Upper lobe of right lung (tissue), 1 donor: ENCODE data around the gene LRRC25. TPM values are rescaled to one million over a fixed set of nuclear protein-coding genes. Genes with fewer than 3 reads are reported as not detected.
A peak's percentile ranks its signal among the peaks of the same experiment; 100 is the strongest.

ENCODE experiments used
- ATAC-seq: fragments of 200-7000 bp; cut with Tn5 transposase; one replicate; pipeline ENCODE4 v1.9.1; 2020; ENCODE audit warnings: mild to moderate bottlenecking, moderate library complexity
- DNase-seq: peaks from one replicate; pipeline ENCODE4 v3.0.0-alpha.2; 2020
- H3K27ac ChIP-seq: fragments of 200-600 bp; one replicate; pipeline ENCODE4 v1.8.0; 2022
- H3K27me3 ChIP-seq: fragments of 200-600 bp; one replicate; pipeline ENCODE4 v1.8.0; 2022; ENCODE audit warnings: mild to moderate bottlenecking
- H3K36me3 ChIP-seq: fragments of 200-600 bp; one replicate; pipeline ENCODE4 v1.8.0; 2022
- H3K4me1 ChIP-seq: fragments of 200-600 bp; one replicate; pipeline ENCODE4 v1.8.0; 2022
- H3K4me3 ChIP-seq: fragments of 200-600 bp; one replicate; pipeline ENCODE4 v1.8.0; 2022; ENCODE audit warnings: mild to moderate bottlenecking
- H3K9me3 ChIP-seq: fragments of 200-600 bp; one replicate; pipeline ENCODE4 v1.8.0; 2022
- CTCF ChIP-seq: fragments of 200-600 bp; IDR thresholded peaks from one replicate; pipeline ENCODE4 v1.8.0; 2022; ENCODE audit warnings: antibody characterized with exemption
- intact Hi-C: fragments of 100-400 bp; cut with DNase I; formaldehyde crosslinking; loops from one replicate; pipeline ENCODE4 v1.11.0; 2022
- total RNA-seq: library from RNA; stranded (reverse); fragmentation: NEBNext Ultra II Directional; extraction: Animal tissue kit (Norgen Biotek cat#: 25700); gene quantifications from one replicate; pipeline ENCODE4 v1.2.1, GENCODE V29; 2021
- donor health status: DM: no; HTN: yes; CAD: no; lungs with severe emphysema.

Gene LRRC25
- total RNA-seq, 1 donor from 2014 or later = 22.7 TPM

- no peaks in the 10 kb centered on the region for H3K9me3 ChIP-seq
- ATAC-seq = no peak
- H3K27me3 ChIP-seq = no peaks in the 10 kb centered on the region
- peak overlapping the region; percentile 72 for H3K4me3 ChIP-seq
- peaks cover 61% of the 10 kb centered on the region for H3K4me1 ChIP-seq
- intact Hi-C loops = no loop called here
- peak; percentile 83 for DNase-seq
- TF ChIP-seq CTCF = no peak
- peak overlapping the region; percentile 92 for H3K27ac ChIP-seq
- H3K36me3 ChIP-seq = no peaks in the 10 kb centered on the region
Observed at GRCh38 chr19:18418029-18418482, 20.6 kb upstream of the LRRC25 start.

GRCh38 chr19:18417250-18418028 is 20.0 kb upstream of the LRRC25 start:
- Histone ChIP-seq H3K36me3 (no peaks in the 10 kb centered on the region), H3K4me1 (peaks cover 61% of the 10 kb centered on the region), H3K27ac (peak overlapping the region; percentile 92), H3K9me3 (no peaks in the 10 kb centered on the region), H3K27me3 (no peaks in the 10 kb centered on the region), H3K4me3 (peak overlapping the region; percentile 72)
- DNase-seq (peak; percentile 89), ATAC-seq (peak; percentile 54)
- no peak for TF ChIP-seq CTCF
- intact Hi-C loops = no loop called here

- H3K4me3 ChIP-seq = peak overlapping the region; percentile 72
- ATAC-seq (peak; percentile 57), DNase-seq (peak; percentile 91)
- no peak for TF ChIP-seq CTCF
- H3K4me1 ChIP-seq = peaks cover 61% of the 10 kb centered on the region
- H3K27me3 ChIP-seq = no peaks in the 10 kb centered on the region
- H3K36me3 ChIP-seq = no peaks in the 10 kb centered on the region
- H3K9me3 ChIP-seq = no peaks in the 10 kb centered on the region
- intact Hi-C loops = no loop called here
- H3K27ac ChIP-seq = peak overlapping the region; percentile 92
Observed at GRCh38 chr19:18416778-18417249, 19.4 kb upstream of the LRRC25 start.

GRCh38 chr19:18415178-18415867 is 17.9 kb upstream of the LRRC25 start:
- intact Hi-C loops = no loop called here
- H3K27ac ChIP-seq = peak overlapping the region; percentile 92
- H3K36me3 ChIP-seq = no peaks in the 10 kb centered on the region
- H3K4me3 ChIP-seq = peak overlapping the region; percentile 36
- no peaks in the 10 kb centered on the region for H3K9me3 ChIP-seq
- no peak for TF ChIP-seq CTCF
- peak; percentile 83 for DNase-seq
- peaks cover 49% of the 10 kb centered on the region for H3K4me1 ChIP-seq
- no peaks in the 10 kb centered on the region for H3K27me3 ChIP-seq
- peak; percentile 28 for ATAC-seq

GRCh38 chr19:18414504-18415177 is 17.2 kb upstream of the LRRC25 start:
- peaks cover 46% of the 10 kb centered on the region for H3K4me1 ChIP-seq
- no peak for ATAC-seq

More at GRCh38 chr19:18414504-18415177, 17.2 kb upstream of the LRRC25 start:
- peak; percentile 64 for DNase-seq
- Histone ChIP-seq H3K36me3 (no peaks in the 10 kb centered on the region), H3K9me3 (no peaks in the 10 kb centered on the region), H3K27me3 (no peaks in the 10 kb centered on the region), H3K27ac (peak overlapping the region; percentile 92), H3K4me3 (peak overlapping the region; percentile 36)
- intact Hi-C loops = loop anchor here (5.0 kb wide), 1 partner anchor 67 kb away; no protein-coding TSS in a partner anchor
- no peak for TF ChIP-seq CTCF
